SK-N-SH treated with all-trans-retinoic acid at 6 μM for 48 hours (cell line): ENCODE results near the gene ODAD2.

Source experiments
- ATAC-seq: fragments of 200-7000 bp; cut with Tn5 transposase; 3 replicates; pipeline ENCODE4 v1.9.1; 2020; ENCODE audit warnings: mild to moderate bottlenecking, moderate library complexity
- BACH2 ChIP-seq: fragments of 250-450 bp; sonication (Bioruptor Pico); IDR thresholded peaks from 2 replicates; pipeline ENCODE4 v1.9.0; 2021; ENCODE audit warnings: mild to moderate bottlenecking, borderline replicate concordance
- CREB5 ChIP-seq: fragments of 250-450 bp; sonication (Bioruptor Pico); IDR thresholded peaks from 2 replicates; pipeline ENCODE4 v1.5.1; 2020; ENCODE audit warnings: low read depth, mild to moderate bottlenecking, moderate library complexity
- CSDC2 ChIP-seq: fragments of 250-450 bp; sonication (Bioruptor Pico); IDR thresholded peaks from 2 replicates; pipeline ENCODE4 v1.5.0; 2020; ENCODE audit warnings: mild to moderate bottlenecking, moderate library complexity
- CSRNP3 ChIP-seq: fragments of 250-450 bp; sonication (Bioruptor Pico); IDR thresholded peaks from 2 replicates; pipeline ENCODE4 v1.5.1; 2021; ENCODE audit warnings: mild to moderate bottlenecking, moderate library complexity
- ESRRG ChIP-seq: fragments of 250-450 bp; sonication (Bioruptor Pico); IDR thresholded peaks from 2 replicates; pipeline ENCODE4 v1.6.1; 2021; ENCODE audit warnings: mild to moderate bottlenecking
- GLIS3 ChIP-seq: fragments of 250-450 bp; sonication (Bioruptor Pico); IDR thresholded peaks from 2 replicates; pipeline ENCODE4 v1.5.0; 2020; ENCODE audit warnings: mild to moderate bottlenecking, moderate library complexity
- ISL1 ChIP-seq: fragments of 250-450 bp; sonication (Bioruptor Pico); IDR thresholded peaks from 2 replicates; pipeline ENCODE4 v2.1.2; 2022; ENCODE audit warnings: mild to moderate bottlenecking, moderate library complexity
- OSR1 ChIP-seq: fragments of 250-450 bp; sonication (Bioruptor Pico); IDR thresholded peaks from 2 replicates; pipeline ENCODE4 v1.8.0; 2022; ENCODE audit warnings: moderate library complexity, mild to moderate bottlenecking, inconsistent platforms
- PATZ1 ChIP-seq: fragments of 250-450 bp; sonication (Bioruptor Pico); IDR thresholded peaks from 2 replicates; pipeline ENCODE4 v1.8.0; 2020; ENCODE audit warnings: mild to moderate bottlenecking, moderate library complexity, borderline replicate concordance
- POU6F1 ChIP-seq: fragments of 250-450 bp; sonication (Bioruptor Pico); IDR thresholded peaks from 2 replicates; pipeline ENCODE4 v1.8.0; 2021; ENCODE audit warnings: low read depth, mild to moderate bottlenecking, moderate library complexity, borderline replicate concordance
- PPARA ChIP-seq: fragments of 250-450 bp; sonication (Bioruptor Pico); IDR thresholded peaks from 2 replicates; pipeline ENCODE4 v1.5.0; 2020; ENCODE audit warnings: mild to moderate bottlenecking, borderline replicate concordance
- RARB ChIP-seq: fragments of 250-450 bp; sonication (Bioruptor Pico); IDR thresholded peaks from 2 replicates; pipeline ENCODE4 v1.8.0; 2021; ENCODE audit warnings: mild to moderate bottlenecking, moderate library complexity
- SNAI2 ChIP-seq: fragments of 250-450 bp; sonication (Bioruptor Pico); IDR thresholded peaks from 2 replicates; pipeline ENCODE4 v1.5.0; 2020; ENCODE audit warnings: mild to moderate bottlenecking, moderate library complexity
- TCF4 ChIP-seq: fragments of 250-450 bp; sonication (Bioruptor Pico); IDR thresholded peaks from 2 replicates; pipeline ENCODE4 v1.8.0; 2021; ENCODE audit warnings: mild to moderate bottlenecking, moderate library complexity, borderline replicate concordance
- TOX ChIP-seq: fragments of 250-450 bp; sonication (Bioruptor Pico); IDR thresholded peaks from 2 replicates; pipeline ENCODE4 v1.8.0; 2021; ENCODE audit warnings: mild to moderate bottlenecking, moderate library complexity, borderline replicate concordance
- TSHZ2 ChIP-seq: fragments of 250-450 bp; sonication (Bioruptor Pico); IDR thresholded peaks from 2 replicates; pipeline ENCODE4 v1.5.0; 2020; ENCODE audit warnings: mild to moderate bottlenecking, moderate library complexity
- ZC3H10 ChIP-seq: fragments of 250-450 bp; sonication (Bioruptor Pico); IDR thresholded peaks from 2 replicates; pipeline ENCODE4 v1.5.1; 2021; ENCODE audit warnings: mild to moderate bottlenecking, moderate library complexity
- ZFP3 ChIP-seq: fragments of 250-450 bp; sonication (Bioruptor Pico); IDR thresholded peaks from 2 replicates; pipeline ENCODE4 v1.5.0; 2020; ENCODE audit warnings: mild to moderate bottlenecking, moderate library complexity
- ZFP30 ChIP-seq: fragments of 450-650 bp; formaldehyde crosslinking; IDR thresholded peaks from 2 replicates; pipeline ENCODE4 v1.5.0; 2022; ENCODE audit warnings: mild to moderate bottlenecking, moderate library complexity
- ZNF70 ChIP-seq: fragments of 450-650 bp; formaldehyde crosslinking; IDR thresholded peaks from 2 replicates; pipeline ENCODE4 v1.5.0; 2020; ENCODE audit warnings: mild to moderate bottlenecking, moderate library complexity

ODAD2 gene

GRCh38 chr10:28014651-28015050, 15.8 kb upstream of the ODAD2 start:
- TF ChIP-seq POU6F1 (CRISPR knock-in tag): no peak
- TF ChIP-seq RARB (CRISPR knock-in tag): no peak
- TF ChIP-seq ZFP3 (CRISPR knock-in tag): no peak
- TF ChIP-seq SNAI2 (CRISPR knock-in tag): no peak
- TF ChIP-seq ZC3H10 (CRISPR knock-in tag): no peak
- no peak for ATAC-seq

- TF ChIP-seq ZC3H10 (CRISPR knock-in tag): no peak
- TF ChIP-seq SNAI2 (CRISPR knock-in tag): no peak
- TF ChIP-seq ZFP3 (CRISPR knock-in tag): no peak
- TF ChIP-seq TOX (CRISPR knock-in tag): no peak
- no peak for TF ChIP-seq ISL1 (CRISPR knock-in tag)
- TF ChIP-seq PATZ1: no peak
- TF ChIP-seq ZFP30: no peak
- TF ChIP-seq TCF4: no peak
- TF ChIP-seq RARB (CRISPR knock-in tag): no peak
- TF ChIP-seq BACH2 (CRISPR knock-in tag): no peak
- no peak for TF ChIP-seq PPARA (CRISPR knock-in tag)
- TF ChIP-seq ESRRG (CRISPR knock-in tag): no peak
- no peak for TF ChIP-seq GLIS3 (CRISPR knock-in tag)
- no peak for TF ChIP-seq ZNF70
- TF ChIP-seq CSDC2 (CRISPR knock-in tag): no peak
- no peak for TF ChIP-seq CSRNP3 (CRISPR knock-in tag)
- no peak for TF ChIP-seq POU6F1 (CRISPR knock-in tag)
- TF ChIP-seq TSHZ2 (CRISPR knock-in tag): no peak
- TF ChIP-seq CREB5: no peak
- no peak for TF ChIP-seq OSR1
- TF ChIP-seq, all 23 proteins: peak for 0
- ATAC-seq: no peak
These were observed 14.2 kb upstream of the ODAD2 start for GRCh38 chr10:28012990-28013515.

GRCh38 chr10:28010821-28011220, 11.9 kb upstream of the ODAD2 start:
- no peak for TF ChIP-seq OSR1
- no peak for TF ChIP-seq BACH2 (CRISPR knock-in tag)
- TF ChIP-seq PPARA (CRISPR knock-in tag): no peak
- TF ChIP-seq ZFP30: no peak
- TF ChIP-seq ZC3H10 (CRISPR knock-in tag): no peak
- TF ChIP-seq RARB (CRISPR knock-in tag): no peak
- no peak for ATAC-seq
